GM12878 (cell line): ENCODE measurements around the gene SLC35A4. TPM values are rescaled to one million over a fixed set of nuclear protein-coding genes. Genes with fewer than 3 reads are reported as not detected.

Source experiments
- ATF7 ChIP-seq: fragments of 450-650 bp; IDR thresholded peaks from 2 replicates; pipeline ENCODE4 v1.6.1; 2016; ENCODE audit warnings: low read depth, mild to moderate bottlenecking
- BMI1 ChIP-seq: fragments of 450-650 bp; IDR thresholded peaks from 2 replicates; pipeline ENCODE4 v1.6.1; 2016; ENCODE audit warnings: mild to moderate bottlenecking, moderate library complexity, borderline replicate concordance
- CBX3 ChIP-seq: fragments of 200-600 bp; sonication (generic); IDR thresholded peaks from 2 replicates; pipeline ENCODE4 v1.6.1; 2016; ENCODE audit warnings: low read depth, borderline replicate concordance
- CREB1 ChIP-seq: IDR thresholded peaks from 2 replicates; pipeline ENCODE4 v1.6.1; 2012; ENCODE audit warnings: low read depth, mild to moderate bottlenecking, inconsistent platforms
- CREM ChIP-seq: IDR thresholded peaks from 2 replicates; pipeline ENCODE4 v1.6.1; 2014; ENCODE audit warnings: antibody characterized with exemption, low read depth
- E2F4 ChIP-seq: IDR thresholded peaks from 2 replicates; pipeline ENCODE4 v1.6.1; 2012; ENCODE audit warnings: low read depth, low read length, improper control_type of control experiment
- EP300 ChIP-seq, 2 experiments: fragments of 150-350 bp in 1 of 2; IDR thresholded peaks; 2 replicates each; pipeline ENCODE4 v1.6.1; 2011 to 2012; ENCODE audit warnings: low read depth in 2 of 2, low read length in 2 of 2, borderline replicate concordance in 1 of 2, improper control_type of control experiment in 1 of 2, inconsistent platforms in 1 of 2; ENCODE audit not compliant: control insufficient read depth in 1 of 2
- HDAC6 ChIP-seq: fragments of 200-600 bp; sonication (generic); IDR thresholded peaks from one replicate; pipeline ENCODE4 v1.8.0; 2017; ENCODE audit warnings: antibody characterized with exemption; ENCODE audit not compliant: unreplicated experiment
- IKZF1 ChIP-seq: fragments of 450-650 bp; conservative IDR thresholded peaks from 2 replicates; pipeline ENCODE4 v1.6.1; 2017; ENCODE audit warnings: antibody characterized with exemption, mild to moderate bottlenecking
- IRF4 ChIP-seq: IDR thresholded peaks from 2 replicates; pipeline ENCODE4 v1.6.1; 2011; ENCODE audit warnings: low read depth, low read length
- KLF5 ChIP-seq: fragments of 450-650 bp; IDR thresholded peaks from 2 replicates; pipeline ENCODE4 v1.6.1; 2014; ENCODE audit warnings: mild to moderate bottlenecking; ENCODE audit not compliant: partially characterized antibody
- MEF2B ChIP-seq: fragments of 450-650 bp; IDR thresholded peaks from 2 replicates; pipeline ENCODE4 v1.6.1; 2018; ENCODE audit warnings: mild to moderate bottlenecking, moderate library complexity; ENCODE audit not compliant: partially characterized antibody, poor library complexity, severe bottlenecking
- NFYA ChIP-seq: IDR thresholded peaks from 2 replicates; pipeline ENCODE4 v1.6.1; 2011; ENCODE audit warnings: low read depth, mild to moderate bottlenecking, low read length, improper control_type of control experiment, borderline replicate concordance
- NR2C1 ChIP-seq: fragments of 450-650 bp; IDR thresholded peaks from 2 replicates; pipeline ENCODE4 v1.6.1; 2017; ENCODE audit warnings: antibody characterized with exemption, mild to moderate bottlenecking, moderate library complexity
- NRF1 ChIP-seq: conservative IDR thresholded peaks from 2 replicates; pipeline ENCODE4 v1.6.1; 2011; ENCODE audit warnings: mild to moderate bottlenecking, low read depth, low read length, improper control_type of control experiment
- PAX5 ChIP-seq: IDR thresholded peaks from 2 replicates; pipeline ENCODE4 v1.6.1; 2011; ENCODE audit warnings: low read depth, low read length, borderline replicate concordance
- RAD51 ChIP-seq: fragments of 450-650 bp; IDR thresholded peaks from 2 replicates; pipeline ENCODE4 v1.6.1; 2016; ENCODE audit warnings: moderate library complexity, mild to moderate bottlenecking, inconsistent platforms
- REST ChIP-seq: IDR thresholded peaks from 2 replicates; pipeline ENCODE4 v1.6.1; 2012; ENCODE audit warnings: mild to moderate bottlenecking, low read depth, low read length
- RUNX3 ChIP-seq: IDR thresholded peaks from 2 replicates; pipeline ENCODE4 v1.6.1; 2012; ENCODE audit warnings: low read length, inconsistent platforms
- SREBF2 ChIP-seq: IDR thresholded peaks from 2 replicates; pipeline ENCODE4 v1.6.1; 2012; ENCODE audit warnings: mild to moderate bottlenecking, low read length
- TARDBP ChIP-seq: IDR thresholded peaks from 2 replicates; pipeline ENCODE4 v1.6.1; 2016; ENCODE audit warnings: borderline replicate concordance
- ZNF217 ChIP-seq: fragments of 450-650 bp; IDR thresholded peaks from 2 replicates; pipeline ENCODE4 v1.6.1; 2017; ENCODE audit warnings: antibody characterized with exemption, mild to moderate bottlenecking
- ZZZ3 ChIP-seq: IDR thresholded peaks from 2 replicates; pipeline ENCODE4 v1.6.1; 2011; ENCODE audit warnings: low read depth; ENCODE audit not compliant: control insufficient read depth, insufficient read length
- polyA plus RNA-seq, 11 experiments: library from polyadenylated mRNA; depleted of rRNA in 4 of 11; unstranded in 6 of 11; stranded (reverse) in 5 of 11; fragments of >200 nt; fragmentation: Nextera tagmentation in 4 of 11; fragmentation: Illumina TruSeq in 1 of 11; extraction: Ambion mirVana in 4 of 11; extraction: Trizol in 1 of 11; gene quantifications; 1 replicate in 1 of 11; 2 replicates in 10 of 11; pipeline versions ENCODE4 v1.2.1 to v1.2.3, GENCODE V29; 2011 to 2016; ENCODE audit warnings: inconsistent platforms in 2 of 11, missing spikeins in 2 of 11, low read depth in 1 of 11
- total RNA-seq, 4 experiments: library from RNA; depleted of rRNA in 3 of 4; stranded (reverse); fragments of >200 nt in 3 of 4; fragmentation: Illumina TruSeq in 1 of 4; extraction: Trizol in 1 of 4; gene quantifications; 2 replicates each; pipeline versions ENCODE4 v1.2.1 to v1.2.3, GENCODE V29; 2013 to 2021
- TF ChIP-seq, protein P1 (sequence below): fragments of 450-650 bp; IDR thresholded peaks from 2 replicates; pipeline ENCODE4 v1.6.1; 2014; ENCODE audit warnings: mild to moderate bottlenecking
- TF ChIP-seq, protein P2 (sequence below): IDR thresholded peaks from 2 replicates; pipeline ENCODE4 v1.6.1; 2011; ENCODE audit warnings: mild to moderate bottlenecking, low read depth, low read length, moderate library complexity; ENCODE audit not compliant: insufficient replicate concordance

Gene SLC35A4
- total and polyA plus RNA-seq, 10 of the 15 experiments (the other 5 are each of a cell fraction or from before 2014, with no cell fraction given) = 23.8 to 167 (median 114) TPM

DNA sequence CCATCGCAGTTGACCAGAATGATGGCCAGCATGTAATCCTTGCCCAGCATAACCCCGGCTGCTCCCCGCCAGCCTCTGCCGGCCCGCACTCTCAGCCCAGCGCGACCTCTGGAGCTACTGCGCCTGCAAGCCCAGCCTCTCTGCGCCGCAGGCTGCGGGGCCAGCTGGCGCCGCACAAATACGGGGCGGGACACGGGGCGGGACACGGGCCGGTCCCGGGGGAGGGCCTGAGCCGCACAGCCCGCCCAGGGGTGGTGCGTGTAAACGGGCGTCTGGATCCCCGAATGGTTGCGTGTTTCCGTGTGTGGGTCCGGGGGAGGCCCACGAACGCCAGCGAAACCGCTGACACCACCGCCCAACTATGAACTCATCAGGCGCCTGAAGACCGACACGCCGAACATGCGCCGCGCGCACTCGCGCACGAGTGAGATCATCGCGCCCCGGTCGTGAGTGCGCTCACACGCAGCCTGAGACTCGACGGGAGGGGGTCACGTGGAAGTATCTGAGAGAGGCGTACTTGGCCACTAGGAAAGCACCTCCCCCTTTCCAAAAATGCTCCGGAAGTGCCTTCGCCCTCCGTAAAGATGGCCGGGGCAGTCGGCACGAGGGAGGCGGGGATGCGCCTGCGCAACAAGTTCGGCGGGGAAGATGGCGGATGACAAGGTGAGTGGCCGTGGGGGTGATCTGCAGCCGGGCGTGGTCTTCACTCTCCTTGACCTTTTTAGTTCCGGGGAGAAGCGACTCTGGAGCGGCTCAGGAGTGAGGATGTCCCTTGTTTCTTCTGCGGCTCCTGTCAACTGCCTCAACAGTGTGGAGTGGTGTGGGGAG is at the start of gene SLC35A4, which contains the start of gene APBB3 (continued):
- peak; percentile 80 for TF ChIP-seq MEF2B
- TF ChIP-seq TARDBP = peak; percentile 66; the same call in 1 of the 2 replicates
- no peak for TF ChIP-seq E2F4
- TF ChIP-seq CBX3 = no peak
- no peak for TF ChIP-seq HDAC6
- TF ChIP-seq KLF5 = peak; percentile 83
- TF ChIP-seq ZNF217 = no peak
- peak; percentile 99 for TF ChIP-seq CREM
- TF ChIP-seq RAD51 = peak; percentile 93
- TF ChIP-seq IRF4 = no peak
- TF ChIP-seq IKZF1 = peak; percentile 90
- peak; percentile 98 for TF ChIP-seq ATF7
- TF ChIP-seq BMI1 = no peak
- no peak for TF ChIP-seq SREBF2
- TF ChIP-seq REST = 0 out of 2 replicates have a peak, but pooled peaks have one; percentile 9
- peak; percentile 91 for TF ChIP-seq NR2C1
- TF ChIP-seq, protein P1, sequence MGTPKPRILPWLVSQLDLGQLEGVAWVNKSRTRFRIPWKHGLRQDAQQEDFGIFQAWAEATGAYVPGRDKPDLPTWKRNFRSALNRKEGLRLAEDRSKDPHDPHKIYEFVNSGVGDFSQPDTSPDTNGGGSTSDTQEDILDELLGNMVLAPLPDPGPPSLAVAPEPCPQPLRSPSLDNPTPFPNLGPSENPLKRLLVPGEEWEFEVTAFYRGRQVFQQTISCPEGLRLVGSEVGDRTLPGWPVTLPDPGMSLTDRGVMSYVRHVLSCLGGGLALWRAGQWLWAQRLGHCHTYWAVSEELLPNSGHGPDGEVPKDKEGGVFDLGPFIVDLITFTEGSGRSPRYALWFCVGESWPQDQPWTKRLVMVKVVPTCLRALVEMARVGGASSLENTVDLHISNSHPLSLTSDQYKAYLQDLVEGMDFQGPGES = no peak
- TF ChIP-seq, protein P2, sequence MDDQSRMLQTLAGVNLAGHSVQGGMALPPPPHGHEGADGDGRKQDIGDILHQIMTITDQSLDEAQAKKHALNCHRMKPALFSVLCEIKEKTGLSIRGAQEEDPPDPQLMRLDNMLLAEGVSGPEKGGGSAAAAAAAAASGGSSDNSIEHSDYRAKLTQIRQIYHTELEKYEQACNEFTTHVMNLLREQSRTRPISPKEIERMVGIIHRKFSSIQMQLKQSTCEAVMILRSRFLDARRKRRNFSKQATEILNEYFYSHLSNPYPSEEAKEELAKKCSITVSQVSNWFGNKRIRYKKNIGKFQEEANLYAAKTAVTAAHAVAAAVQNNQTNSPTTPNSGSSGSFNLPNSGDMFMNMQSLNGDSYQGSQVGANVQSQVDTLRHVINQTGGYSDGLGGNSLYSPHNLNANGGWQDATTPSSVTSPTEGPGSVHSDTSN = peak; percentile 47
- TF ChIP-seq ZZZ3 = no peak
- no peak for TF ChIP-seq EP300 (IDR thresholded peaks at IDR 0.05; ENCODE audit: borderline replicate concordance in 1 of 2, control insufficient read depth in 1 of 2, low read depth in 2 of 2, low read length in 2 of 2)
- no peak for TF ChIP-seq NFYA
- peak; percentile 34; the same call in 1 of the 2 replicates for TF ChIP-seq PAX5
- peak; percentile 77 for TF ChIP-seq RUNX3
- TF ChIP-seq NRF1 = peak; percentile 84
- TF ChIP-seq CREB1 = peak; percentile 99
